ENCODE measurements around the gene KCP. TPM values are rescaled to one million over a fixed set of nuclear protein-coding genes. Genes with fewer than 3 reads are reported as not detected.

The KCP gene
- total RNA-seq, 1 experiment from 2014 or later: 5.3 TPM

- H3K4me1 Mint-ChIP-seq: peaks cover 2 to 14% of the 10 kb centered on the region in 2 experiments
- peak overlapping the region in 1 of 3 experiments; percentile 39; a peak in 2 of 7 replicates for H3K27ac Mint-ChIP-seq
- H3K23me2 ChIP-seq (ENCODE audit: insufficient read length, low read depth, low read length, poor library complexity, severe bottlenecking): no peaks in the 10 kb centered on the region
- H3K4me2 ChIP-seq (ENCODE audit: insufficient read depth, insufficient read length, low read length): no peak overlapping the region
- H3K4me1 ChIP-seq (ENCODE audit: insufficient read depth, low read length): no peaks in the 10 kb centered on the region
- H3K23ac ChIP-seq (ENCODE audit: insufficient read length, low read depth, low read length): no peak overlapping the region
- no peak overlapping the region for H2BK12ac ChIP-seq (ENCODE audit: insufficient read length, low read depth, low read length)
- no peaks in the 10 kb centered on the region for H3K79me1 ChIP-seq (ENCODE audit: insufficient read depth, low read depth, low read length, poor library complexity, severe bottlenecking)
- no peak overlapping the region for H3K9ac ChIP-seq (ENCODE audit: extremely low read depth, insufficient read length, low read length)
- WGBS (ENCODE audit: extremely low coverage, insufficient read length, low lambda C conversion rate): no CpG with 5 or more reads among the region's 25 CpGs
- no peak overlapping the region for H2BK20ac ChIP-seq (ENCODE audit: low read depth, low read length, poor library complexity, severe bottlenecking)
- no peak overlapping the region for H2AK5ac ChIP-seq (ENCODE audit: insufficient read length, low read length)
- H3K9me3 ChIP-seq (ENCODE audit: control insufficient read depth, low read depth, low read length): no peaks in the 10 kb centered on the region
- H3K14ac ChIP-seq (ENCODE audit: insufficient read depth, low read length): no peak overlapping the region
- peaks cover 0 to 3% (median 0%) of the 10 kb centered on the region in 3 experiments; a peak in 2 of 7 replicates for H3K36me3 Mint-ChIP-seq (ENCODE audit: insufficient read depth in 1 of 3, low read depth in 3 of 3)
- H4K20me1 ChIP-seq (ENCODE audit: control insufficient read depth, insufficient read depth, insufficient read length): no peaks in the 10 kb centered on the region
- H2BK15ac ChIP-seq (ENCODE audit: low read depth, low read length): no peak overlapping the region
- no peak overlapping the region for H4K91ac ChIP-seq (ENCODE audit: insufficient read length, low read depth, low read length)
- H3K27ac ChIP-seq (ENCODE audit: insufficient read length, low read depth, low read length): no peak overlapping the region
- DNase-seq: no peak
- H2BK120ac ChIP-seq (ENCODE audit: low read depth, low read length, poor library complexity, severe bottlenecking): no peak overlapping the region
- H3K56ac ChIP-seq (ENCODE audit: insufficient read length, low read depth, low read length): no peak overlapping the region
- no peak overlapping the region for H3K18ac ChIP-seq (ENCODE audit: insufficient read length, low read depth, low read length)
- H2AFZ ChIP-seq (ENCODE audit: low read length): no peak overlapping the region
- H3K27me3 ChIP-seq (ENCODE audit: insufficient read depth, low read length): no peaks in the 10 kb centered on the region
- H2BK5ac ChIP-seq (ENCODE audit: insufficient read length, low read length): no peak overlapping the region
- no peak overlapping the region for H3T11ph ChIP-seq (ENCODE audit: low read length)
- H3K4me3 Mint-ChIP-seq: no peak overlapping the region
- H3K27me3 Mint-ChIP-seq (ENCODE audit: low read depth): no peaks in the 10 kb centered on the region
- no peaks in the 10 kb centered on the region for H3K79me2 ChIP-seq (ENCODE audit: insufficient read depth, low read length)
- no peaks in the 10 kb centered on the region for H3K9me3 Mint-ChIP-seq
- TF ChIP-seq, protein P1, sequence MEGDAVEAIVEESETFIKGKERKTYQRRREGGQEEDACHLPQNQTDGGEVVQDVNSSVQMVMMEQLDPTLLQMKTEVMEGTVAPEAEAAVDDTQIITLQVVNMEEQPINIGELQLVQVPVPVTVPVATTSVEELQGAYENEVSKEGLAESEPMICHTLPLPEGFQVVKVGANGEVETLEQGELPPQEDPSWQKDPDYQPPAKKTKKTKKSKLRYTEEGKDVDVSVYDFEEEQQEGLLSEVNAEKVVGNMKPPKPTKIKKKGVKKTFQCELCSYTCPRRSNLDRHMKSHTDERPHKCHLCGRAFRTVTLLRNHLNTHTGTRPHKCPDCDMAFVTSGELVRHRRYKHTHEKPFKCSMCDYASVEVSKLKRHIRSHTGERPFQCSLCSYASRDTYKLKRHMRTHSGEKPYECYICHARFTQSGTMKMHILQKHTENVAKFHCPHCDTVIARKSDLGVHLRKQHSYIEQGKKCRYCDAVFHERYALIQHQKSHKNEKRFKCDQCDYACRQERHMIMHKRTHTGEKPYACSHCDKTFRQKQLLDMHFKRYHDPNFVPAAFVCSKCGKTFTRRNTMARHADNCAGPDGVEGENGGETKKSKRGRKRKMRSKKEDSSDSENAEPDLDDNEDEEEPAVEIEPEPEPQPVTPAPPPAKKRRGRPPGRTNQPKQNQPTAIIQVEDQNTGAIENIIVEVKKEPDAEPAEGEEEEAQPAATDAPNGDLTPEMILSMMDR (conservative IDR thresholded peaks at IDR 0.05): no peak
- H4K8ac ChIP-seq (replicated peaks; ENCODE audit: insufficient read length, low read depth, low read length): no peak overlapping the region
- H3K4ac ChIP-seq (ENCODE audit: low read depth, low read length): no peak overlapping the region
- no peak overlapping the region for H4K5ac ChIP-seq (ENCODE audit: insufficient read length, low read depth, low read length)
Observed at GRCh38 chr7:128844777-128845311, 65.7 kb downstream of the KCP start.
